ENCODE results near the gene ZFHX3. TPM values are rescaled to one million over a fixed set of nuclear protein-coding genes. Genes with fewer than 3 reads are reported as not detected.

Gene ZFHX3
- total and polyA plus RNA-seq, 4 donors: 2.6 to 32.7 (median 14.7) TPM

DNA sequence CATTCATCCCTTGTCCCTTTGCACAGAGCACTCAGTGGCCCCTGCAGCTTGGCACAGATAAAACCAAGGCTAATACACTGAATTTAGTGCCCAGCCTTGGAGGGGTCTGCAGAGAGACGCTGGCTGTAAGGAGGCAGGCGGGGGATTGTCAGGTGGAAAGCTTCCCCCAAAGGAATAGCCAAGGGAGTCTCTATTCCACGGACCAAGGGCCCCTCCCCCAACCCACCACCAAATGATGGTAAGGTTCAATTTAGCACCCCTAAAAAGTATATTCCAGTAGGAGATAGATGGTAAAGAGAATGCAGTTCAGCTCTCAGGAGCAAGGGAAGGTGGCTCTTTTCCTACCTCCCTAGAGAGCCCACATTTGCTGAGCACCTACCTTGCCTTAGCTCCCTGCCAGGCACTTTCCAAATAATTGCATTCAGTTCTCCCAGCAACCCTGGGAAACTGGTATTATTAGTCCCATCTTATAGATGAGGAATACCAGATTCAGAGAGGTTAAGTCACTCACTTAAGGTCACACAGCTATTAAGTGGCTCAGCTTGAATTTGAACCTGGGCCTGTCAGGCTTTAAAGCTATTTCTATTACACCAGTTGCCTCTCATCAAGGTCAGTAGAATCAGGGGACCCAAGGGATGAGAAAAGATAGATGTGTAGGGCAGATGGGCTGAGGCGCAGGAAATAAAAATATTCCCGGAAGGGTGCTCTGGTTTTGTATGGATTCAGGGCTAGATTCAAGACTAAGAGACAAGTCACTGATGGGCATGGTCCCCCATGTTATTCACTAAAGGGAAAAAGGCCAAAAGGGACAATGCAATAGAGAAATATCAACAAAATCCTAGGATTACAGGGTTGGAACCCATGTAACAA is 20.0 kb upstream of the ZFHX3 start:
- H3K27me3 ChIP-seq (ENCODE audit: control insufficient read depth in 3 of 3, insufficient read depth in 3 of 3, low read length in 2 of 3): peaks cover 0 to 28% (median 25%) of the 10 kb centered on the region in 3 donors
- H3K36me3 ChIP-seq (ENCODE audit: control insufficient read depth in 4 of 4, insufficient read depth in 4 of 4, low read length in 4 of 4): no peaks in the 10 kb centered on the region
- H3K27ac ChIP-seq (ENCODE audit: low read depth in 1 of 2, low read length in 1 of 2): peak overlapping the region; percentile 68 to 71
- peaks cover 0 to 2% (median 0%) of the 10 kb centered on the region in 4 donors for H3K9me3 ChIP-seq (ENCODE audit: control insufficient read depth in 4 of 4, insufficient read depth in 3 of 4, low read length in 3 of 4)
- DNase-seq: peak in 1 of 3 donors; percentile 4
- TF ChIP-seq, protein P1, sequence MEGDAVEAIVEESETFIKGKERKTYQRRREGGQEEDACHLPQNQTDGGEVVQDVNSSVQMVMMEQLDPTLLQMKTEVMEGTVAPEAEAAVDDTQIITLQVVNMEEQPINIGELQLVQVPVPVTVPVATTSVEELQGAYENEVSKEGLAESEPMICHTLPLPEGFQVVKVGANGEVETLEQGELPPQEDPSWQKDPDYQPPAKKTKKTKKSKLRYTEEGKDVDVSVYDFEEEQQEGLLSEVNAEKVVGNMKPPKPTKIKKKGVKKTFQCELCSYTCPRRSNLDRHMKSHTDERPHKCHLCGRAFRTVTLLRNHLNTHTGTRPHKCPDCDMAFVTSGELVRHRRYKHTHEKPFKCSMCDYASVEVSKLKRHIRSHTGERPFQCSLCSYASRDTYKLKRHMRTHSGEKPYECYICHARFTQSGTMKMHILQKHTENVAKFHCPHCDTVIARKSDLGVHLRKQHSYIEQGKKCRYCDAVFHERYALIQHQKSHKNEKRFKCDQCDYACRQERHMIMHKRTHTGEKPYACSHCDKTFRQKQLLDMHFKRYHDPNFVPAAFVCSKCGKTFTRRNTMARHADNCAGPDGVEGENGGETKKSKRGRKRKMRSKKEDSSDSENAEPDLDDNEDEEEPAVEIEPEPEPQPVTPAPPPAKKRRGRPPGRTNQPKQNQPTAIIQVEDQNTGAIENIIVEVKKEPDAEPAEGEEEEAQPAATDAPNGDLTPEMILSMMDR (IDR thresholded peaks at IDR 0.05; ENCODE audit: control extremely low read depth, extremely low read depth): no peak
- 90 to 92% methylated on average over 5 of the region's 5 CpGs for WGBS, 2 donors
- peaks cover 8 to 77% (median 20%) of the 10 kb centered on the region in 5 donors for H3K4me1 ChIP-seq (ENCODE audit: control insufficient read depth in 5 of 5, insufficient read depth in 5 of 5, low read length in 5 of 5)
- no peak overlapping the region for H3K4me3 ChIP-seq
- no peak for ATAC-seq (ENCODE audit: insufficient read depth, low FRiP score)
- H3K9ac ChIP-seq (ENCODE audit: insufficient read depth in 1 of 2, low read length in 2 of 2): peak overlapping the region in 1 of 2 donors; percentile 32

DNA sequence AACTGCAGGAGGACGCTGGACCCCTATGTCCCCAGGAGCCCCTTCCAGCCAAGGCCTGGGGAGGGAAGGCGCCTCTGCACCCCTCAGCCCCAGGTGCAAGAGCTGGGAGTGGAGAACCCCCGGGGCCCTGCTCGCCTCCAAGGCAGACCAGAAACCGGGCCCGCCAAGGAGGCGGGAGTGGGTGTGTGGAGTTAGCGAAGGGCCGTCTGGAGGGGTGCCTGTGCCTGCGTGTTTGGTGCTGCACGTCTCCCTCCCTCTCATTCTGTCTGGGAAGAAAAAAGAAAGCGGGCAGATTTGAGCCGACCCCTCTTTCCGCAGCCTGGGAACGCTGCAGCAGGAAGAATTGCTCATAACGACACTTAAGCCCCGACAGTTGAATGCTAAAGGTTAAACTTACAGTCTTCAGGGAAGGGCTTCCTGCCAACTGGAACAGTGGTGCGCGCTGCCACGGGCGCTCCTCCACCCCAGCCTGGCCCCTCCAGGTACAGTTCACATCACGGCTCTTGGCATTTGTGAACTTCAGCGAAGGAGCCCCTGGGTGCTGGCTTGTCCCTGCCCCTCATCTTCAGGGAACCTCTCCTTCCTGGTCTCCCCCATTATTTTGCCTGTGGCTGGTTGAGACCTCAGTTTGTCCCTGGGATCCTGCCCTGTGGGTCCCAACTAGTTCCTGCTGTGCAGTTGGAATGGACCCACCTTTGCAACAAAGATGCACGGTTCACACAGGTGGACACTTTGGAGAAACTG is 19.2 kb upstream of the ZFHX3 start:
- Histone ChIP-seq H3K9ac (ENCODE audit: insufficient read depth in 1 of 2, low read length in 2 of 2) (no peak overlapping the region), H3K27ac (ENCODE audit: low read depth in 1 of 2, low read length in 1 of 2) (peak overlapping the region; percentile 17 to 71), H3K9me3 (ENCODE audit: control insufficient read depth in 4 of 4, insufficient read depth in 3 of 4, low read length in 3 of 4) (peaks cover 0 to 2% (median 0%) of the 10 kb centered on the region in 4 donors), H3K27me3 (ENCODE audit: control insufficient read depth in 3 of 3, insufficient read depth in 3 of 3, low read length in 2 of 3) (peaks cover 0 to 33% (median 28%) of the 10 kb centered on the region in 3 donors), H3K4me1 (ENCODE audit: control insufficient read depth in 5 of 5, insufficient read depth in 5 of 5, low read length in 5 of 5) (peaks cover 8 to 85% (median 20%) of the 10 kb centered on the region in 5 donors), H3K36me3 (ENCODE audit: control insufficient read depth in 4 of 4, insufficient read depth in 4 of 4, low read length in 4 of 4) (no peaks in the 10 kb centered on the region), H3K4me3 (no peak overlapping the region)
- DNase-seq: peak; percentile 76 to 91 (median 88)
- whole genome bisulfite sequencing, 2 donors: 36 to 63% methylated on average over 22 to 24 of the region's 24 CpGs
- ATAC-seq (ENCODE audit: insufficient read depth, low FRiP score): no peak
- TF ChIP-seq, protein P1 (IDR thresholded peaks at IDR 0.05; ENCODE audit: control extremely low read depth, extremely low read depth): no peak

DNA sequence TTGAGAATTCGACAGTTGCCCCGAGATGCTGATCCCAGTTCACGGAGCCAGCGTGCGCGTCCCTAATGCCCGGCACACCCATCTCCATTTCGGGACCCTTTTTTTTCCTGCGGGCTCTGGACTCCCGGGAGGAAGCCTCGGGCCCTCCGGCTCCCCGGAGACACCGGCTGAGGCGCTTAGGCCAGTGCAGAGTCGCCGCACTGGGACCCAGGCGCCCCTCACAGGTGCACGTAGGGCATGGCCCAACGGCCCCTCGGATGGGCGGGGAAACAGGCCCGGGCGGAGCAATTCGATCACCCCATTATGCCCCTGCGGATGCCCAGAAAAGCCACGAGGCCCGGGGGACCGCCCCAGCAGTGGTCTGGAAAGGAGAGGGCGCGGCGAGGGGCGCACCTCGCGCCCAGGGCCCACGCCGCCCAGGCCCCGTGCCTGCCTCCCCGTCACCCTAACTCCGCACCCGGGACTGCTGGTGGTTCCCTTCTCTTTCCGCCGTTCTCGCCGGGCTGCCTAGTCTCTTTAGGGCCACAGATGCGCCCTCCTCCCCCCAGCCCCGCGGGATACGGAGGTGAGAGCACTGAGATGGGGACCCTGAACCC is 18.5 kb upstream of the ZFHX3 start:
- 11 to 19% methylated on average over 46 to 49 of the region's 49 CpGs for WGBS, 2 donors
- ATAC-seq (ENCODE audit: insufficient read depth, low FRiP score): no peak
- no peak overlapping the region for H3K9ac ChIP-seq (ENCODE audit: insufficient read depth in 1 of 2, low read length in 2 of 2)
- no peaks in the 10 kb centered on the region for H3K36me3 ChIP-seq (ENCODE audit: control insufficient read depth in 4 of 4, insufficient read depth in 4 of 4, low read length in 4 of 4)
- DNase-seq: peak in 1 of 3 donors; percentile 21
- H3K4me1 ChIP-seq (ENCODE audit: control insufficient read depth in 5 of 5, insufficient read depth in 5 of 5, low read length in 5 of 5): peaks cover 8 to 81% (median 20%) of the 10 kb centered on the region in 5 donors
- H3K27me3 ChIP-seq (ENCODE audit: control insufficient read depth in 3 of 3, insufficient read depth in 3 of 3, low read length in 2 of 3): peaks cover 0 to 33% (median 28%) of the 10 kb centered on the region in 3 donors
- peak overlapping the region; percentile 17 to 71 for H3K27ac ChIP-seq (ENCODE audit: low read depth in 1 of 2, low read length in 1 of 2)
- H3K4me3 ChIP-seq: no peak overlapping the region
- H3K9me3 ChIP-seq (ENCODE audit: control insufficient read depth in 4 of 4, insufficient read depth in 3 of 4, low read length in 3 of 4): peaks cover 0 to 2% (median 0%) of the 10 kb centered on the region in 4 donors
- TF ChIP-seq, protein P1 (IDR thresholded peaks at IDR 0.05; ENCODE audit: control extremely low read depth, extremely low read depth): no peak
